GM21786 (cell line): ENCODE results near the gene UBE2R2.
"Not testable (repeated sequence)": the region's sequence is repeated elsewhere in the genome, so short reads cannot be mapped to it uniquely, and the experiment has no call there.

Experiments
- ATAC-seq: cut with Tn5 transposase; IDR thresholded peaks from one replicate; pipeline ENCODE4 v1.9.1; 2021; ENCODE audit not compliant: unreplicated experiment

UBE2R2 gene

DNA sequence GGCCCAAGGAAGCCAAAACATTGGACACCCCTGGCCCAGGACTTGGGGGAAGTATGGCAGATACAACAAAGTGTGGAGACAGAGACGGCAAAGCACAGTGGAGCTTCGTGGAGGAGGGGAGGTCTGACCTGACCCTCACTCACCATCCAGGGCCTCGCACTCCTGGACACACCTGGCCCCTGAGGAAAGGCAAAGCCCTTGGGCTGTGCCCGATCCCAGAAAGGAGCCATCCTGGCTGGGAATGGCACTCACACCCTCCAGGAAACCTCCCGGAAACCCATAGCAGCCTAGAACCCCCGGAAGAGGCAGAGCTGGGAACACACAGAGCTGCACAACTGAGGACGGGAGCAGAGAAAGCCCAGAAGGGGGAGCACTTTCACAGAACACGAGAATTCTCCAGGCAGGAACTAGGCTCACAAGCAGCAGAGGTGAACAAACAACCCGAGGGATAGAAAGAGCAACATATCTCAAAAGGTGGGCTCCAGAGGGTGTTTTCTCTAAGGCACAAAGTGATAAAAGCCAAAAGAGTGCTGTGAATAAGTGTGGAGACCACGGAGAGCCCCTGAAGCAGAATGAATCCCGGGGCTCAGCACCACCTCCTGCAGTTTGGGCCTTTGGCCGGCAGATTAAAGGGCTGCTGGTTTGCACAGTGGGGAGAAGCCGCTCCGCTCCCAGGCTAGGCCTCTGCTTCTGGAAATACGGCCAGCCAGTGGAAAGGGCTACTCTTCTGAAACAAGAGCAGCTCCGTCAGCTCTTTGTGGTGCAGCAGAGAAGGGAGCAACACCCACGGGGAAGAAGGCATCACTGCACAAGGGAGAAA, 108.2 kb downstream of the UBE2R2 start:
- ATAC-seq: no peak

DNA sequence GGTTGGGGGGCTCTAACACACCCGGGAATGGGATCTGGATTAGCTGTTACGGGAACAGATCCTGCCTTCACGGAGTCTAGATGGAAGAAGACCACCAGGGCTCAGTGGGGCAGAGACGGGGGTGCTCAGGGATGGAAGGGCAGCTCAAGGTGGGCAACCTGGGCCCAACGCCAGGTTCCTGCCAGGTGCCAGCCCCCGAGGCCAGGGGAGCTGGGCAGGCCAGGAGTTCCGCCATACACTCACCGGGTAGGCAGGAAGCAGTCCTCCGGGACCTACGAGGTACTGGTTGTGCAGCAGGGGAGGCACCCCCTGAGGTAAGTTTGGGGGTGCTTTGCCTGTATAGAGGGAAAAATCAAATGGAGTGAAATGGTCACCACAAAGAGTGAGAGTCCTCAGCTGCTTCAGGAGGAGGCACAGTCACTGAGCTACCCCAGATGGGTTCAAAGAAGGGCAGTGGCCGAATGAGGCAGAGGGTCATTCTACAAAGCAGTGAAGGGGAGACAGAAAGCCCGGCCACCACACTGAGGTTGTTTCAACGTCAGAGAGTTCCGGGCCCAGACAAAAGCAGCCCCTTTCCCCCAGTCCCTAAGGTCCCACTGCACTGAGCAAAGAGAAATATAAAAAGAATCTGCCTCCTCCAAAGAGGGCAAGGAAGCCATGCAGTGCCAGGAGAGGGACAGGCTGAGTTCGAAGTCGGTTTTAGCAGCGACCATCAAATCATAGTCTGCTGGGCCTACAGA, 110.0 kb downstream of the UBE2R2 start:
- no peak for ATAC-seq

DNA sequence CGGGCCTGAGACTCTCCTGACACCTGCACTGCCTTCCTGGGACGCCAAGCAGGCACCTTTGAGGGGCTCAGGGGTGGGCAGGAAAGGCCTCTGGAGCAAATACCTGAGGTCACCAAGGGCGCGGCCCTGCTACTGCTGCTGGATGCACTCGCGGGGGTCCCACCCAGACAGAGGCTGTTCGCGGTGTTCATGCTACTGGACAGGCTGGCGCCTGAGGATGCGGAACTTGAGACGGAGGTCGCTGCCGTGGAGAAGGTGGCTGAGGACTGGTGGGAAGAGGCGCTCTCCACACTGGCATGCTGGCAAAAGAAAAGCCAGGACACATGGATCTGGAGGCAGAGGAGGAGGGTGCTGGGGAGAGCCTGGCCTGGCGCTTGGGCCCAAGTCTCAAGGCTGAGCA, 110.7 kb downstream of the UBE2R2 start:
- no peak for ATAC-seq

DNA sequence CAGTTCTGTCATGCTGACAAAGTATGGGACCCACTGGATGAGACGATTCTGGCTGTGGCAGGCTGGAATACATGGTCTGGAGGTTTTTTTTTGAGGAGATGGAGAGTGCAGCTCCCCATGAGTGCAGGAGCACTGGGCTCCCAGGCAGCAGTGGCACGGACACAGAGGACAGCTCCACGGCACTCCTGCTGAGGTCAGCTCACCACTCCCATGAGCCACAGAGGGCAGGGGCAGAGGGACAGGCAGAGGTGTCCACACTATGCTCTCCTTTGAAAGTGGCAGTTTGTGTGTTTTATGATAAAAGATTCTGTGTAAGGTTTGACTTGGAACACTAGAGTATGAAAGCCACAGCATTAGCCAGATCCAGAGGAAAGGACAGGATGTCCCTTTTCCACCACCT, 114.4 kb downstream of the UBE2R2 start:
- no peak for ATAC-seq

DNA sequence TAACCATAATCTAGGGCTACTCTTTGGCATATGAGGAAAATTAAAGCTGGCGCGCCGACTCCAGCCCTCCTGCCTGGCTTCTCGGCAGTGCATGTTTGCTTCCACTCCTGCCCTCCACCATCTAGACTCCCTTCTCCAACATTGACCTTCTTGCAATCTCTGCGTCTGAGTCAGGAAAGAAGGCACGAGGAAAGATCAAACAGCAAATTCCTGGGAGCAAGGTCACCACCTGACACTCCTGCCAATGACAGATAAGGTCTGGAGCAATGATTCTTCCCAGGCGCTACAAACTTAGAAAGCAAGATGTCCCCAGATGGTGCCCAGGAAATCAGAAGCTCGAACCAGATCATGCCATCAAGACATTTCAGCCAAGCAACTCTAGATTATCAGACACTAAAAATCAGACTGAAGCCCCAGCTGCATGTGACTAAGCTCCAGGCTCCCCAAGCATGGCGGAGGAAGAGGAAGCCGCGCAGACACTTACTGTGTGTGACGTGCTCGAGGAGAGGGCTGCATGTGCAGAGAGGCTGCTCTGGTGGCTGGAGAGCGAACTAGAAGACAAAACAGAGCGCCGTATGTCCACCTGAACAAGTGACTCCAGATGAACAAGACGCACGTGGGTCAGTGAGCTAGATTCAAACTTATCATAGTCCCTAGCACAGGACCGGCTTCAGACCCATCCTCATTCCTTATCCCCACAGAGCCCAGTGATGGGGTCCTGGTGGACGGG, 115.3 kb downstream of the UBE2R2 start:
- ATAC-seq: no peak

DNA sequence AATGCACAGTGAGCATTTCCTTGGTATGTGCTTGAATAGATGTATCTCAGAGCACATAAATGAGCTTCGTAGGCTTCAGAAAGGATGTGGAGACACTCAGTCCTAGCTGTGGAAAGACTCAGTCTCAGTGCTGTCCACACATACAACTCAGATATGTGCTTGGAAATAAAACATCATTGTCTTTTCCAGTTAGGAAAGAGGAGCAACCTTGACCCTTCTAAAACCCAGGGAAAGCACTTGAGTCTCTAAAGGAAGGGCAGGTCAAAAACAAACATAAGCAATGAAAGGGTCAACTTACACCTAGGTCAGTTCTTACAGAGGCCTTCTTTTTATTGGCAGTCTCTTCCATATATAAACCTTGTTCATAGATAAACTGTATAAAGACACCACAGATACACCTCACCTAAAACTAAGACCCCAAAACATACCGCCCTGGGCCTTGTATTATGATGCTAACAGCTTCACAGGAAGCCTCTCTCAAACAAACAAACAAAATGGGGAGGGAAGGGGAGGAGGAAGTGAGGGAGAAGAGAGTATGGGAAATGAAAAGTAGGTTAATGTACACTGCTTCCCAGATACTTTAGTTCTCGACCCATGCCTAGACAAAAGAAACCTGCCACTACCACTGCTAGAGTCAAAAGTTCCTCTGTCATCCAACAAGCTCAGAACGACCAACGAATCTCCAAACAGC, 117.4 kb downstream of the UBE2R2 start:
- no peak for ATAC-seq

DNA sequence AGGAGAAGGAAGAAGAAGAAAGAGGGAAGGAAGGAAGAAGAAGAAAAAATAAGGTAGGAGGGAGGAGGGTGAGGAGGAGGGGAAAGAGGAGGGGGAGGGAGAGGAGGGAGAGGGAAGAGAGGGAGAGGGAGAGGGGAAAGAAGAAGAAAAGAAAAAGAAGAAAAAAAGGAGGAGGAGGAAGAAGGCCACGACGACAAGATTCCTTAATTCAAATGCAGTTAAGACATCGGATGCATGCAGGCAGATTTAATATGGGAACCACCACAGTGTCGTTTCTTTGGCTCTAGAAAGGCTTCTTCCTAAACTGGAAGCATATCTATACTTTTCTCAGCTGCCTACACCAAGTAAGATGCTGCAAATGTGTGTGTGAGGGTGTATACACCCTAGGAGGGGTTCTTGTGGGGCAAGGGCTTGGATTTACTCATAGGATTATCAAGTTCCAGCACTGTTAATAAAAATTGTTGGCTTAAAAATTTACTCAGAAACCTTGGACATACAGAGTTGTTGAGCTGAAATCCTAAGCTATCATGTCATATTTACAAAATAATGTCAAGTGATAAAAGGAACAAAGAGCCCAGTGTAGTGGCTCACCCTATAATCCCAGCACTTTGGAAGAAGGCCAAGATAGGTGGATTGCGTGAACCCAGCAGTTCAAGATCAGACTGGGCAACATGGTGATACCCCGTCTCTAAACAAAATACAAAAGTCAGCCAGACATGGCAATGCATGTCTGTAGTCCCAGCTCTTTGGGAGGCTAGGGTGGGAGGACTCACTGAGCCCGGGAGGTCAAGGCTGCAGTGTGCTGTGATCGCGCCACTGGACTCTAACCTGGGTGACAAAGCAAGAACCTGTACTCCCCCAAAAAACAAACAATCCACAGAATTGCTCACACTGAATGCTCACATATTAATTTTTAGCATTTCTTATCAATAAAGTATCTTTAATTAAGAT, 123.2 kb downstream of the UBE2R2 start:
- no peak for ATAC-seq

DNA sequence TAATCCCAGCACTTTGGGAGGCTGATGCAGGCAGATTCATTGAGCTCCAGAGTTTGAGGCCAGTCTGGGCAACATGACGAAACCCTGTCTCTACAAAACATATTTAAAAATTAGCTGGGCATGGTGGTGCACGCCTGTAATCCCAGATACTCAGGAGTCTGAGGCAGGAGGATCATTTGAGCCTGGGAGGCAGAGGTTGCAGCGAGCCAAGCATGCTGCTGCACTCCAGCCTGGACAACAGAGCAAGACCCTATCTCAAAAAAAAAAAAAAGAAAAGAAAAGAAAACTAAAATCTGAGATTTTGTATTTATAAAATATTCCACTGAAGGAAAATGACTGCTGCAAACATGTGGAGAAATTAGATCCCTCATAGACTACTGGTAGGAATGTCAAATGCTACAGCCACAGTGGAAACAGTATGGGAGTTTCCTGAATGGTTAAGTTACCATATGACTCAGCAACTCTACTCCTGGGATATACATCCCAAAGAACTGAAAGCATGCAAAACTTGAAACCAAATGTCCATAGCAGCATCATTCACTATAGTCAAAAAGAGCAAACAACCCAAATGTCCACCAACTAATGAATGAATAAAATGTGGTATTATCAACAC, 125.6 kb downstream of the UBE2R2 start:
- no peak for ATAC-seq

DNA sequence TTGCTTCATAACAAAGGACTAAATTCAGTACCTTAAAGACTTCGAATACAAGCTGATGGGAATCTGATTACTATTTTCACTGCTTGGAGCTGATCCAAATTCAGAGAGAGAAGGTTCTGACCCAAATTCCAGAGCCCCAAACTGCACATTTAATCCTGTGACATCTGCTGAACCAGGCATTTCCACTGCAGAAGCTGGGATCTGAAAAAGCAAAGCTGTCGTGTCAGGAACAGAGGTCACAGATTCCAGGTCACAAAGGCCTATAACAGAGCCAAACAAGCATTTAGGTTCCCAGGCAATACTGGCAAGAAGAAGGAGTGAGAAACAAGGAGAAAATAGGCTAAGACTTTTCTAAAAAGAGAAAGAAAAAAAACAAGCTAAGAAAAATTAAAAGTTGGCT, 126.4 kb downstream of the UBE2R2 start:
- ATAC-seq: no peak

DNA sequence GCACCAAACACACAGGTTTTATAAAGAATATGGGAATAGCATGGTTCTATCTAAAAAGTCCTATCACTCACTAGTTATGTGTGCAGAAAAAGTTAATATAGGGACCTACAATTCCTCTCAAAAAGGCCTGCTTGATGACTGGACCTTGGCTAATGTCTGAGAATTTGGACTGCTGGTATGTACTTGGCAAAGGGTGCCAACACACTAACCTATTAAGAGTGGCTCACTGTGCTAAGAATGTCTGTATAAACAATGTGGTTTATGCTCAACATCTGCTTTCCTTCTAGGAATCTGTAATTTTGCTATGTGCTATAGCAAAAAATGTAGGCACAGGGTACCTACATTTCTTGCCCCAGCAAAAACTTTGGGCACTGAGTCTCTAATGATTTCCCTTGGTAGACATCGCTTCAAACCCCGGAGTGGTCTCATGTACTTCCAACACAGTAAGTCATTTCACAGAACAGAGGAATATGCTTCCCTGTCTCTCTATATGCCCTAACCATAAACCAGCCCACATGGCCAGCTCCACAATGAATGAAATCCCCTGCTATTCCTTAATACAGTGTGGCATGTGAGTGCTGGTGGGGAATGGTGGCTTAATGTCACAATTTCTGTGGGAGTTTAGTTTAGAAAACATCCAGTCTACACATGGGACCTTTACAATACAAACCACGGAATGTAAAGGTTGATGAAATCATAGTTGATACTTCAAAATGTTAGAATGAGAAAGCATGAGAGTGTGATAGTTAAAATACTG, 130.0 kb downstream of the UBE2R2 start:
- no peak for ATAC-seq

DNA sequence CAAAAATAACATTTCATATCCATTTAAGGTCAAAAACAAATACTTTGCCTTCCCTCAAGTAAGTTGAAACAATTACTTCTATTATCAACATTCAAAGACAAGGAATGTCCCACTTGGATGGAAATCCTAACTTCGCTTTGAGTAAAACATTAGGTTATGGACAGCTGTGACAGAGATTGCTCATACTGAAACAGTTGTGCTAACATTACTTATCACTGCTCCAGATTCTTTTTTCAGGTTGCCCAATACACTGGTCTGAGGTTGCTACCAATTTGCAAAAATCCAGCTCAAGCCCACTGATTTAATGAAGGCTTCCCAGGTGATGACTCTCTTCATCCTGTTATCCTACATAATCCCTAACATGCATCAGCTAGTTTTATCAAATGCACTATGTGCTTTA, 133.4 kb downstream of the UBE2R2 start:
- no peak for ATAC-seq

DNA sequence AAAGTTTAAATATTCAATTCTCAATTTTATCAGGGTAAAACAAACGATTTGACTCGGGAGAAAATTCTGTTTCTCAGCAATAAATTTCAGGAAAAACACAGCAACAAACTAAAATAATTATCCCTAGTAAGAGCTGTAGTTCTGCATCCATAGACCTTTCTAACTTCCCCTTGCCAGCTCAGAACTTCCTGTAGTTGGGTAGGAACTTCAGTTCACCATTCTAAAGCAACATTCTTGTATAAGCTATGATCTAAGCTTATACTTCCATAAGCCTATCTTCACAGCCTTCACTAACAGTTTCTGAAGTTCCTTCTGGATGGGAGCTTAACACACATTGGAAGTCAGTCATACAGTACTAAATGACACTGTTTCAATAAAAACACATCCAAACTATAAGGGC, 135.1 kb downstream of the UBE2R2 start:
- ATAC-seq: no peak

DNA sequence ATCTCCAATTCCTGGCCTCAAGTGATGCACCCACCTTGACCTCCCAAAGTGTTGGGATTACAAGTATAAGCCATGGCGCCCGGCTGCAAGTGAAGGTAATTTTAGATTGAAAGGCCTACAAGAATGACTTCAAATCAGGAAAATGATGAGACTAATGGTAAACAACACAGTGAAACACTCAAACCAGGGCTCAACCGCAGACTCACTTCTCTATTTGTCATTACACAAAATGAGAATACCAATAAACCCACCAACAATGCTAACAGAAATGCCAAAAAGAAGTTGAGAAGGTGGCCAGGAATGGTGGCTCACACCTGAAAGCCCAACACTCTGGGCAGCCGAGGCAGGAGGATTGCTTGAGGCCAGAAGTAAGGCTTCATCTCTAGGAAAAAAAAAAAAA, 139.6 kb downstream of the UBE2R2 start:
- ATAC-seq: no peak

DNA sequence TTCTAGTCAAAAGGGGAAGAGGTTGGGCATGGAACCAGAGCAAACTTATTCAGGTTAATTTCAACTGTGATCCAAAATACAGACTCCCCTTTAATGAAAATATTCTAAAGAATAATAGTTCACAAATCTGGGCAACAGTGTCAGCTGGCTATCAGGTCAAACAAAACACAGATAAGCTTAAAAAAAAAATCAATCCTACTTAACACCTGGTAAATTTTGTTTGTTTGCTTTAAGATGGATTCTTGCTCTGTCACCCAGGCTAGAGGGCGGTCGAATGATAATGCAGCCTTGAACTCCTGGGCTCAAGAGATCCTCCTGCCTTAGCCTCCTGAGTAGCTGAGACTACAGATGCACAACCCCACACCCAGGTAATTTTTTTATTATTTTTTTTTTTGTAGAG, 142.8 kb downstream of the UBE2R2 start:
- ATAC-seq: no peak

DNA sequence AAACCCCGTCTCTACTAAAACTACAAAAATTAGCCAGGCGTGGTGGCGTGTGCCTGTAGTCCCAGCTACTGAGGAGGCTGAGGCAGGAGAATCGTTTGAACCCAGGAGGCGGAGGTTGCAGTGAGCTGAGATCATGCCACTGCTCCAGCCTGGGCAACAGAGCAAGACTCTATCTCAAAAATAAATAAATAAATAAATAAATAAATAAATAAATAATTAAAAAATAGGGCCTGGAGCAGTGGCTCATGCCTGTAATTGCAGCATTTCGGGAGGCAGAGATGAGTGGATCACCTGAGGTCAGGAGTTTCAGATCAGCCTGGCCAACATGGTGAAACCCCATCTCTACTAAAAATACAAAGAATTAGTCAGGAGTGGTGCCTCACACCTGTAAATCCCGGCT, 145.5 kb downstream of the UBE2R2 start:
- ATAC-seq: not testable (repeated sequence)

DNA sequence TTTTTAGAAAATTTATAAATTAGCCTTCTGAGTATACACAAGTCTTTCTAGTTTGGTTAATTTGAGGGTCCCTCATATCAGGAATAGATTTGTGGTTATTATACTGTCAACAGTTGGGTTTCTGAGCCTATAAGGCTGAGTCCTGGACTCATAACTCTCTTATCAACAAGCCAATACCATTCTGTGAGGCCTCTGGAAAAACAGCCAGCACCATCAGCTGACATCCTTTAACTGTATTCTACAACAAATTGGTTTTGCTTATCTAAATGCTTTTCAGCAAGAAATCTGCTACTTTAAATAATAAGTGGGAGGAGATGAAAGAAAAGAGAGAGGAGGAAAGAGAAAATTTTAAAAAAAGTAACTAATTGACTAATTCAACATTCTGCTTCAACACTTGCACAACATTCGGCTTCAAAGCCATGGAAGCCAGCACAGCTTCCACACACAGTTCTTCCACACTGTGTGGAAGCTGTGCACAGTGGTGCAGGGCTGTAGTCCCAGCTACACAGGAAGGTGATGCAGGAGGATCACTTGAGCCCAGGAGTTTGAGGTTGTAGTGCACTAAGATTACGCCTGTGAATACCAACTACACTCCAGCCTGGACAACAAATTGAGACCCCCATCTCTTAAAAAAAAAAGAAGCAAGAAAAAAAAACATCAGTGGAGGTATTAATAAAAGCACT, 147.3 kb downstream of the UBE2R2 start:
- no peak for ATAC-seq
